ENCODE results near the gene NACA.
A peak's percentile ranks its signal among the peaks of the same experiment; 100 is the strongest.

NACA gene

GRCh38 chr12:56687223-56688128 is 37.6 kb downstream of the NACA start:
- peak; percentile 7 for DNase-seq (ENCODE audit: low read depth, low spot score)

- DNase-seq (ENCODE audit: low read depth, low spot score) = no peak
Measured at GRCh38 chr12:56684745-56685359, 40.2 kb downstream of the NACA start.

- DNase-seq (ENCODE audit: low read depth, low spot score) = no peak
Measured at GRCh38 chr12:56682323-56682722, 42.8 kb downstream of the NACA start.

- no peak for DNase-seq (ENCODE audit: low read depth, low spot score)
Measured at GRCh38 chr12:56679883-56680575, 45.1 kb downstream of the NACA start.

- DNase-seq (ENCODE audit: low read depth, low spot score) = no peak
Measured at GRCh38 chr12:56678852-56679251, 46.2 kb downstream of the NACA start.

GRCh38 chr12:56677680-56678079 is 47.4 kb downstream of the NACA start:
- no peak for DNase-seq (ENCODE audit: low read depth, low spot score)

GRCh38 chr12:56676851-56677580 is 48.1 kb downstream of the NACA start:
- no peak for DNase-seq (ENCODE audit: low read depth, low spot score)

- no peak for DNase-seq (ENCODE audit: low read depth, low spot score)
Measured at GRCh38 chr12:56671608-56672007, 53.5 kb downstream of the NACA start.

GRCh38 chr12:56670836-56671235 is 54.3 kb downstream of the NACA start:
- no peak for DNase-seq (ENCODE audit: low read depth, low spot score)

- no peak for DNase-seq (ENCODE audit: low read depth, low spot score)
Measured at GRCh38 chr12:56668197-56668457, 57.0 kb downstream of the NACA start.

All from activated naive CD8-positive, alpha-beta T cell treated with anti-CD3 and anti-CD28 coated beads, Interleukin-2, amount 50 U/mL, for 16 hours (primary cell).